Mesenchymal stem cell (in vitro differentiated cells and primary cell): ENCODE data around the gene ACTL9.

Source experiments
- DNase-seq: peaks from one replicate; pipeline ENCODE4 v3.0.0-alpha.2; 2013
- H2AFZ ChIP-seq: one replicate; pipeline ENCODE4 v1.6.1; 2013; ENCODE audit warnings: low read depth, mild to moderate bottlenecking, control low read depth, inconsistent platforms, low read length, moderate library complexity
- H2AK5ac ChIP-seq: 2 replicates; pipeline ENCODE4 v1.6.1; 2013; ENCODE audit warnings: low read length, moderate library complexity, mild to moderate bottlenecking, inconsistent platforms; ENCODE audit not compliant: severe bottlenecking
- H2BK120ac ChIP-seq: one replicate; pipeline ENCODE4 v1.6.1; 2013; ENCODE audit warnings: low read depth, mild to moderate bottlenecking, inconsistent platforms, low read length, moderate library complexity
- H2BK12ac ChIP-seq, 2 experiments: one replicate each; pipeline ENCODE4 v1.6.1; 2013; ENCODE audit warnings: inconsistent platforms in 2 of 2, low read length in 2 of 2, mild to moderate bottlenecking in 2 of 2, moderate library complexity in 2 of 2, control low read depth in 1 of 2
- H2BK15ac ChIP-seq: one replicate; pipeline ENCODE4 v1.6.1; 2013; ENCODE audit warnings: mild to moderate bottlenecking, low read depth, inconsistent platforms; ENCODE audit not compliant: poor library complexity, severe bottlenecking
- H2BK5ac ChIP-seq: 2 replicates; pipeline ENCODE4 v1.6.1; 2013; ENCODE audit warnings: low read depth, mild to moderate bottlenecking, low read length, control low read depth, inconsistent platforms; ENCODE audit not compliant: poor library complexity, severe bottlenecking
- H3K14ac ChIP-seq, 2 experiments: one replicate each; pipeline ENCODE4 v1.6.1; 2013; ENCODE audit warnings: inconsistent platforms in 2 of 2, low read length in 2 of 2, control low read depth in 1 of 2, mild to moderate bottlenecking in 1 of 2, moderate library complexity in 1 of 2
- H3K18ac ChIP-seq, 2 experiments: one replicate each; pipeline ENCODE4 v1.6.1; 2013; ENCODE audit warnings: inconsistent platforms in 2 of 2, low read length in 2 of 2, control low read depth in 1 of 2, low read depth in 1 of 2, mild to moderate bottlenecking in 1 of 2
- H3K23ac ChIP-seq, 2 experiments: one replicate each; pipeline ENCODE4 v1.6.1; 2013; ENCODE audit warnings: inconsistent platforms in 2 of 2, low read length in 2 of 2, mild to moderate bottlenecking in 2 of 2, moderate library complexity in 2 of 2, control low read depth in 1 of 2
- H3K27ac ChIP-seq: 2 replicates; pipeline ENCODE4 v1.5.1; 2013; ENCODE audit warnings: mild to moderate bottlenecking, moderate library complexity, low read length, control low read depth, inconsistent platforms; ENCODE audit not compliant: poor library complexity, severe bottlenecking
- H3K27me3 ChIP-seq, 2 experiments: 2 replicates each; pipeline versions ENCODE4 v1.6.1 to v1.7.0; 2013; ENCODE audit warnings: low read length in 2 of 2, mild to moderate bottlenecking in 2 of 2, moderate library complexity in 2 of 2, control low read depth in 1 of 2, inconsistent platforms in 1 of 2; ENCODE audit not compliant: control insufficient read depth in 1 of 2, insufficient read depth in 1 of 2
- H3K36me3 ChIP-seq, 2 experiments: 2 replicates each; pipeline versions ENCODE4 v1.6.1 to v1.7.0; 2013; ENCODE audit warnings: low read length in 2 of 2, control low read depth in 1 of 2, inconsistent platforms in 1 of 2, low read depth in 1 of 2, mild to moderate bottlenecking in 1 of 2; ENCODE audit not compliant: insufficient read depth in 2 of 2, control insufficient read depth in 1 of 2
- H3K4ac ChIP-seq, 2 experiments: one replicate each; pipeline ENCODE4 v1.6.1; 2013; ENCODE audit warnings: inconsistent platforms in 2 of 2, low read length in 2 of 2, mild to moderate bottlenecking in 2 of 2, moderate library complexity in 2 of 2, control low read depth in 1 of 2, low read depth in 1 of 2
- H3K4me1 ChIP-seq: 2 replicates; pipeline ENCODE4 v1.6.1; 2013; ENCODE audit warnings: low read depth, low read length, control low read depth; ENCODE audit not compliant: control insufficient read depth, insufficient read depth
- H3K4me2 ChIP-seq: 2 replicates; pipeline ENCODE4 v1.6.1; 2013; ENCODE audit warnings: low read length, mild to moderate bottlenecking, inconsistent platforms; ENCODE audit not compliant: poor library complexity, severe bottlenecking
- H3K4me3 ChIP-seq, 2 experiments: 2 replicates each; pipeline versions ENCODE4 v1.5.1 to v1.7.0; 2013; ENCODE audit warnings: low read length in 2 of 2, mild to moderate bottlenecking in 2 of 2, control low read depth in 1 of 2, low read depth in 1 of 2; ENCODE audit not compliant: insufficient read depth in 1 of 2
- H3K79me1 ChIP-seq: replicated peaks from 2 replicates; pipeline ENCODE4 v1.6.1; 2013; ENCODE audit warnings: mild to moderate bottlenecking, control low read depth, low read length, inconsistent platforms; ENCODE audit not compliant: poor library complexity, severe bottlenecking
- H3K9ac ChIP-seq: 2 replicates; pipeline ENCODE4 v1.7.0; 2013; ENCODE audit warnings: mild to moderate bottlenecking, low read length, moderate library complexity
- H3K9me3 ChIP-seq: 2 replicates; pipeline ENCODE4 v1.7.0; 2013; ENCODE audit warnings: mild to moderate bottlenecking, low read length; ENCODE audit not compliant: control insufficient read depth
- H4K8ac ChIP-seq: one replicate; pipeline ENCODE4 v1.6.1; 2013; ENCODE audit warnings: inconsistent platforms, mild to moderate bottlenecking, low read length, moderate library complexity
- H4K91ac ChIP-seq: one replicate; pipeline ENCODE4 v1.6.1; 2013; ENCODE audit warnings: mild to moderate bottlenecking, low read length, inconsistent platforms
- WGBS: methylation state at CpG from one replicate; pipeline ENCODE4 v1.1.7; 2013; ENCODE audit warnings: mixed read lengths; 5-methylcytosine and 5-hydroxymethylcytosine counted together

ACTL9 gene

DNA sequence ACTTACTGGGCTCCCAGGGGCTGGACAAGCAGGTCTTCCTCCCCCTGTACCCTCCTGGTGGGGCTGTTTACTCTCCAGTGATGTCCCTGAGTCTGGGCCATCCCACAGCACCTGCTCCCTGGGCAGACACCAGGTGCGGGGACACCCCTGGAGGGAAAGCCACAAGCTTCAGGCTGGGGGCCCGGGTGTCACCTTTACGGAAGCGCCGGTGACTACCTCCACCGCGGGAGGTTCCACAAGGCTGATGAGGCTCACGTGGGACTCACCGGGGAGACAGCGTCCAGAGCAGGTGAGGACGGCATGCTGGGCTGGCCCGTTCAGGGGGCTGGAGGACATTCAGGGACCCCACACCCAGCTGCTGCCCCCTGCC, 43.3 kb downstream of the ACTL9 start:
- Histone ChIP-seq H3K14ac (no peak overlapping the region), H2BK5ac (no peak overlapping the region), H2BK12ac (no peak overlapping the region), H3K36me3 (no peaks in the 10 kb centered on the region), H2BK15ac (no peak overlapping the region), H3K9ac (no peak overlapping the region), H2AFZ (no peak overlapping the region), H2AK5ac (no peak overlapping the region), H4K91ac (no peak overlapping the region), H3K27ac (no peak overlapping the region), H3K18ac (no peak overlapping the region), H3K4me3 (no peak overlapping the region), H3K9me3 (no peaks in the 10 kb centered on the region), H2BK120ac (no peak overlapping the region), H3K27me3 (peaks cover 22 to 41% of the 10 kb centered on the region in 2 experiments), H3K4me2 (no peak overlapping the region), H3K79me1 (no peaks in the 10 kb centered on the region), H3K4ac (no peak overlapping the region), H3K23ac (no peak overlapping the region), H4K8ac (no peak overlapping the region), H3K4me1 (peaks cover 4% of the 10 kb centered on the region)
- 89% methylated on average over 12 of the region's 12 CpGs for WGBS
- DNase-seq, result no peak

DNA sequence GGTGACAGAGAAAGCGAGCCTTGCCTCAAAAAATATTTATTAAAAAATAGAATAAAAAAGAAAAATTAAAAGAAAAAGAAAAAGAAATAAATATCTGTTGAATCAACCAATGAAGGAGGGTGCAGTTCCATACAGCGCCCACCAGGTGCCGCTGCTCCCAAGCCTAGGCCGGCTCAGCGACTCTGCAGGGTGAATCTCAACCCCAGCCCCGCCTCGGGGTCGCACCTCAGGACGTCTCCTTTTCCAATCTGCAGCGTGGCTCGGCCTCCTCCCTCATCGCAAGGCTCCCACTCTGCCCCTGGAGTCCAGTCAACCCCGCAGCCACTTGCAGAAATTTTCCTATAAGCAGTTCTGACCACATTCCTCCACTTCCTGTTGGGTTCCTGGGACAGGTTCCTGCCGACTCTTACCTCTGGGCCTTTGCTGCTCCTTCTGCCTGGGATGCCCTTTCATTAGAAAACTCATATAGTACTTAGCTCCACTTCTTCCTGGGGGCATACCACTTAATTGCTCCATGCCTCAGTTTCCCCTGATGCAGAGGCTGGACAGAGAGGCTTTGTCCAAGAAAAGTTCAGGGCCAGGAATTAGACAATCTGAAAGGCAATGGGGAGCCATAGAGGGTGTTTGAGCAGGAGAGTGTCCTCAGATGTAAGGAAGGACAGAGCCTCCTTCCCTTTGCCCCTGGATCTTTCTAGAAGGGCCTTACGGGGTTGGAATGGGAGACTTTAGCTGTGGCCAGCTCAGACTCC, 43.8 kb downstream of the ACTL9 start:
- no peak overlapping the region for H4K8ac ChIP-seq

DNA sequence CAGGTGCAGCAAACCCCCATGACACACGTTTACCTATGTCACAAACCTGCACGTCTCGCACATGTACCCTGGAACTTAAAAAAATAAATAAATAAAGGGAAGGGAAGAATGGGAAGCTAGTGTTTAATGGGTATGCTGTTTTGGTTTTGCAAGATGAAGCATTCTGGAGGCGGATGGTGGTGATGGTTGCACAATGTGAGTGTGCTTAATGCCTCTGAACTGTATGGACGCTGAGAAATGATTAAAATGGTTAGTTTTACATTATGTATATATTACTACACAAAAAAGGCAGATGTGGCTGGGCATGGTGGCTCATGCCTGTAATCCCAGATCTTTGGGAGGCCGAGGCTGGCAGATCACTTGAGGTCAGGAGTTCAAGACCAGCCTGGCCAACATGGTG, 50.4 kb downstream of the ACTL9 start:
- H4K8ac ChIP-seq, result no peak overlapping the region
- H3K27me3 ChIP-seq, result peaks cover 7 to 29% of the 10 kb centered on the region in 2 experiments

More for the DNA sequence above, 43.8 kb downstream of the ACTL9 start:
- Histone ChIP-seq H3K9me3 (no peaks in the 10 kb centered on the region), H2AK5ac (no peak overlapping the region), H3K79me1 (no peaks in the 10 kb centered on the region), H3K23ac (no peak overlapping the region), H3K36me3 (no peaks in the 10 kb centered on the region), H3K27me3 (peaks cover 18 to 35% of the 10 kb centered on the region in 2 experiments), H4K91ac (no peak overlapping the region), H2BK120ac (no peak overlapping the region), H2BK12ac (no peak overlapping the region), H2BK5ac (no peak overlapping the region), H3K14ac (no peak overlapping the region), H3K4me3 (peak overlapping the region in 1 of 2 experiments; percentile 41), H3K27ac (no peak overlapping the region), H2BK15ac (no peak overlapping the region), H3K18ac (no peak overlapping the region), H3K9ac (no peak overlapping the region), H3K4ac (no peak overlapping the region), H2AFZ (no peak overlapping the region), H3K4me2 (peak overlapping the region; percentile 66), H3K4me1 (peaks cover 4% of the 10 kb centered on the region)
- 10% methylated on average over 14 of the region's 15 CpGs for WGBS
- peak; percentile 34 for DNase-seq

More for the DNA sequence above, 50.4 kb downstream of the ACTL9 start:
- no peaks in the 10 kb centered on the region for H3K4me1 ChIP-seq
- H3K36me3 ChIP-seq, result no peaks in the 10 kb centered on the region
- no peak overlapping the region for H2BK120ac ChIP-seq
- H2BK12ac ChIP-seq, result no peak overlapping the region
- no peak overlapping the region for H3K18ac ChIP-seq
- no peak overlapping the region for H3K4me2 ChIP-seq
- no peak overlapping the region for H2BK15ac ChIP-seq
- H3K4ac ChIP-seq, result no peak overlapping the region
- DNase-seq, result no peak
- no peak overlapping the region for H3K4me3 ChIP-seq
- no peak overlapping the region for H3K14ac ChIP-seq
- H3K9ac ChIP-seq, result no peak overlapping the region
- H2AFZ ChIP-seq, result no peak overlapping the region
- H2BK5ac ChIP-seq, result no peak overlapping the region
- H2AK5ac ChIP-seq, result no peak overlapping the region
- H3K79me1 ChIP-seq, result no peaks in the 10 kb centered on the region
- WGBS, result 84% methylated on average over 5 of the region's 6 CpGs
- no peak overlapping the region for H3K23ac ChIP-seq
- H3K27ac ChIP-seq, result no peak overlapping the region
- H4K91ac ChIP-seq, result no peak overlapping the region
- H3K9me3 ChIP-seq, result no peaks in the 10 kb centered on the region
